HG02840 (cell line): ENCODE results near the gene CDK15.

ENCODE experiments used
- ATAC-seq: cut with Tn5 transposase; IDR thresholded peaks from one replicate; pipeline ENCODE4 v1.9.1; 2021; ENCODE audit warnings: mild to moderate bottlenecking, moderate library complexity, moderate number of reproducible peaks; ENCODE audit not compliant: unreplicated experiment, low FRiP score

CDK15 gene

GRCh38 chr2:201931475-201931874 is 125.1 kb downstream of the CDK15 start:
- no peak for ATAC-seq

- no peak for ATAC-seq
These were observed 125.6 kb downstream of the CDK15 start for GRCh38 chr2:201931951-201932350.

GRCh38 chr2:201932511-201932910 is 126.2 kb downstream of the CDK15 start:
- no peak for ATAC-seq

- ATAC-seq, result no peak
These were observed 127.5 kb downstream of the CDK15 start for GRCh38 chr2:201933792-201934237.

GRCh38 chr2:201936817-201937216 is 130.5 kb downstream of the CDK15 start:
- ATAC-seq, result no peak

GRCh38 chr2:201937343-201937742 is 131.0 kb downstream of the CDK15 start:
- ATAC-seq, result no peak

GRCh38 chr2:201938156-201938775 is 131.9 kb downstream of the CDK15 start:
- no peak for ATAC-seq

- no peak for ATAC-seq
These were observed 132.4 kb downstream of the CDK15 start for GRCh38 chr2:201938781-201939180.

- no peak for ATAC-seq
These were observed 133.2 kb downstream of the CDK15 start for GRCh38 chr2:201939453-201939941.

- no peak for ATAC-seq
These were observed 136.2 kb downstream of the CDK15 start for GRCh38 chr2:201942531-201942930.
